ENCODE results near the gene LETMD1. TPM values are rescaled to one million over a fixed set of nuclear protein-coding genes. Genes with fewer than 3 reads are reported as not detected.
"Not testable (repeated sequence)": the region's sequence is repeated elsewhere in the genome, so short reads cannot be mapped to it uniquely, and the experiment has no call there.

The LETMD1 gene
- total and polyA plus RNA-seq, 2 experiments from 2014 or later, result 23.9 to 52.8 TPM

GRCh38 chr12:51012570-51013236, 35.4 kb upstream of the LETMD1 start:
- Histone ChIP-seq H3K36me3 (replicated peaks; ENCODE audit: insufficient read depth, low read depth) (no peaks in the 10 kb centered on the region), H3K4me2 (no peak overlapping the region), H3K9me2 (replicated peaks; ENCODE audit: insufficient read depth) (no peaks in the 10 kb centered on the region), H3K4me3 (no peak overlapping the region), H2AFZ (no peak overlapping the region), H3K27me3 (no peaks in the 10 kb centered on the region), H3K79me2 (peaks cover 96% of the 10 kb centered on the region), H3K27ac (no peak overlapping the region), H3K4me1 (ENCODE audit: insufficient read depth) (peaks cover 13% of the 10 kb centered on the region), H3K9me3 (ENCODE audit: low read depth) (no peaks in the 10 kb centered on the region), H4K20me1 (ENCODE audit: insufficient read depth, poor library complexity, severe bottlenecking) (peaks cover 11% of the 10 kb centered on the region)
- TF ChIP-seq EZH2phosphoT487 (IDR thresholded peaks at IDR 0.05; ENCODE audit: low read depth, severe bottlenecking, unreplicated experiment), result no peak
- no peak for TF ChIP-seq CTCF (IDR thresholded peaks at IDR 0.05; ENCODE audit: poor library complexity)
- no peak for TF ChIP-seq EZH2 (IDR thresholded peaks at IDR 0.05; ENCODE audit: borderline replicate concordance)
- no peak for DNase-seq (ENCODE audit: low spot score)
- 86% methylated on average over 5 of the region's 5 CpGs for WGBS (ENCODE audit: low lambda C conversion rate, missing lambda C conversion rate)

GRCh38 chr12:51013441-51013840, 34.7 kb upstream of the LETMD1 start:
- Histone ChIP-seq H3K36me3 (replicated peaks; ENCODE audit: insufficient read depth, low read depth) (no peaks in the 10 kb centered on the region), H3K27me3 (no peaks in the 10 kb centered on the region), H3K79me2 (peaks cover 96% of the 10 kb centered on the region), H3K9me3 (ENCODE audit: low read depth) (no peaks in the 10 kb centered on the region), H3K4me1 (ENCODE audit: insufficient read depth) (peaks cover 12% of the 10 kb centered on the region), H3K27ac (no peak overlapping the region), H2AFZ (no peak overlapping the region), H3K4me3 (no peak overlapping the region), H3K9me2 (replicated peaks; ENCODE audit: insufficient read depth) (no peaks in the 10 kb centered on the region), H3K4me2 (no peak overlapping the region), H4K20me1 (ENCODE audit: insufficient read depth, poor library complexity, severe bottlenecking) (peaks cover 14% of the 10 kb centered on the region)
- DNase-seq (ENCODE audit: low spot score), result no peak
- TF ChIP-seq EZH2phosphoT487 (IDR thresholded peaks at IDR 0.05; ENCODE audit: low read depth, severe bottlenecking, unreplicated experiment) (no peak), EZH2 (IDR thresholded peaks at IDR 0.05; ENCODE audit: borderline replicate concordance) (no peak), CTCF (IDR thresholded peaks at IDR 0.05; ENCODE audit: poor library complexity) (no peak)
- 96% methylated on average over 7 of the region's 7 CpGs for WGBS (ENCODE audit: low lambda C conversion rate, missing lambda C conversion rate)

GRCh38 chr12:51014467-51014866, 33.7 kb upstream of the LETMD1 start:
- not testable (repeated sequence) for H3K27ac ChIP-seq; H3K9me3 ChIP-seq (ENCODE audit: low read depth); H3K4me2 ChIP-seq; DNase-seq (ENCODE audit: low spot score); H2AFZ ChIP-seq; H3K4me1 ChIP-seq (ENCODE audit: insufficient read depth); H3K4me3 ChIP-seq; H3K36me3 ChIP-seq (replicated peaks; ENCODE audit: insufficient read depth, low read depth); H3K9me2 ChIP-seq (replicated peaks; ENCODE audit: insufficient read depth); H3K27me3 ChIP-seq
- WGBS (ENCODE audit: low lambda C conversion rate, missing lambda C conversion rate), result 81% methylated on average over 9 of the region's 9 CpGs
- Histone ChIP-seq H3K79me2 (peaks cover 97% of the 10 kb centered on the region), H4K20me1 (ENCODE audit: insufficient read depth, poor library complexity, severe bottlenecking) (peaks cover 17% of the 10 kb centered on the region)

- Histone ChIP-seq H3K9me2 (replicated peaks; ENCODE audit: insufficient read depth) (no peaks in the 10 kb centered on the region), H3K27ac (no peak overlapping the region), H3K79me2 (peaks cover 99% of the 10 kb centered on the region), H2AFZ (no peak overlapping the region), H3K27me3 (no peaks in the 10 kb centered on the region), H3K4me2 (no peak overlapping the region), H4K20me1 (ENCODE audit: insufficient read depth, poor library complexity, severe bottlenecking) (peaks cover 16% of the 10 kb centered on the region), H3K4me3 (no peak overlapping the region), H3K36me3 (replicated peaks; ENCODE audit: insufficient read depth, low read depth) (no peaks in the 10 kb centered on the region), H3K4me1 (ENCODE audit: insufficient read depth) (peaks cover 8% of the 10 kb centered on the region), H3K9me3 (ENCODE audit: low read depth) (no peaks in the 10 kb centered on the region)
- no peak for DNase-seq (ENCODE audit: low spot score)
- TF ChIP-seq CTCF (IDR thresholded peaks at IDR 0.05; ENCODE audit: poor library complexity), result no peak
- TF ChIP-seq EZH2phosphoT487 (IDR thresholded peaks at IDR 0.05; ENCODE audit: low read depth, severe bottlenecking, unreplicated experiment), result no peak
- TF ChIP-seq EZH2 (IDR thresholded peaks at IDR 0.05; ENCODE audit: borderline replicate concordance), result no peak
Observed at GRCh38 chr12:51017452-51017851, 30.7 kb upstream of the LETMD1 start.
